ENCODE data around the gene FAM228B. TPM values are rescaled to one million over a fixed set of nuclear protein-coding genes. Genes with fewer than 3 reads are reported as not detected.

Gene FAM228B
- total RNA-seq, 1 donor from 2014 or later: 4.5 TPM

- H3K36me3 Mint-ChIP-seq (ENCODE audit: low read depth): peaks cover 24% of the 10 kb centered on the region
- H3K27ac Mint-ChIP-seq: no peak overlapping the region
- H3K4me1 Mint-ChIP-seq (ENCODE audit: low read depth): no peaks in the 10 kb centered on the region
- H3K9me3 Mint-ChIP-seq: no peaks in the 10 kb centered on the region
- no peak overlapping the region for H3K4me3 Mint-ChIP-seq (ENCODE audit: low read depth)
- no peaks in the 10 kb centered on the region for H3K27me3 Mint-ChIP-seq (ENCODE audit: low read depth)
- DNase-seq (ENCODE audit: low spot score): no peak
- intact Hi-C loops (cut with micrococcal nuclease): no loop called here
These were observed 91.6 kb downstream of the FAM228B start for GRCh38 chr2:24214880-24215279.

Other genes with a start within 250 kb of the FAM228B start
- 24.2 and 24.8 TPM in 2 replicates for gene ATAD2B, start 196.3 kb upstream of the FAM228B start, total RNA-seq
- 17.6 and 18.3 TPM in 2 replicates for gene UBXN2A, start 183.0 kb upstream of the FAM228B start, total RNA-seq
- gene MFSD2B, start 113.4 kb upstream of the FAM228B start, total RNA-seq: 0.14 TPM in 1 of 2 replicates, not detected in the other
- 22.0 and 22.1 TPM in 2 replicates for gene WDCP, start 76.1 kb upstream of the FAM228B start, total RNA-seq
- gene FKBP1B, start 73.7 kb upstream of the FAM228B start, total RNA-seq: 1.1 and 2.1 TPM in 2 replicates
- 137 and 143 TPM in 2 replicates for gene SF3B6, start 47.1 kb upstream of the FAM228B start, total RNA-seq
- gene TP53I3, start 38.6 kb upstream of the FAM228B start, total RNA-seq: 2.7 and 3.1 TPM in 2 replicates
- gene PFN4, start 135 bp upstream of the FAM228B start, total RNA-seq: 0.30 TPM in 1 of 2 replicates, not detected in the other
- gene FAM228A, start 51.6 kb downstream of the FAM228B start, total RNA-seq: 0.21 TPM in 1 of 2 replicates, not detected in the other
- gene ITSN2, start 237.1 kb downstream of the FAM228B start, total RNA-seq: 50.0 and 53.2 TPM in 2 replicates